ENCODE data around the gene UBR1.

- TF ChIP-seq, protein P1, sequence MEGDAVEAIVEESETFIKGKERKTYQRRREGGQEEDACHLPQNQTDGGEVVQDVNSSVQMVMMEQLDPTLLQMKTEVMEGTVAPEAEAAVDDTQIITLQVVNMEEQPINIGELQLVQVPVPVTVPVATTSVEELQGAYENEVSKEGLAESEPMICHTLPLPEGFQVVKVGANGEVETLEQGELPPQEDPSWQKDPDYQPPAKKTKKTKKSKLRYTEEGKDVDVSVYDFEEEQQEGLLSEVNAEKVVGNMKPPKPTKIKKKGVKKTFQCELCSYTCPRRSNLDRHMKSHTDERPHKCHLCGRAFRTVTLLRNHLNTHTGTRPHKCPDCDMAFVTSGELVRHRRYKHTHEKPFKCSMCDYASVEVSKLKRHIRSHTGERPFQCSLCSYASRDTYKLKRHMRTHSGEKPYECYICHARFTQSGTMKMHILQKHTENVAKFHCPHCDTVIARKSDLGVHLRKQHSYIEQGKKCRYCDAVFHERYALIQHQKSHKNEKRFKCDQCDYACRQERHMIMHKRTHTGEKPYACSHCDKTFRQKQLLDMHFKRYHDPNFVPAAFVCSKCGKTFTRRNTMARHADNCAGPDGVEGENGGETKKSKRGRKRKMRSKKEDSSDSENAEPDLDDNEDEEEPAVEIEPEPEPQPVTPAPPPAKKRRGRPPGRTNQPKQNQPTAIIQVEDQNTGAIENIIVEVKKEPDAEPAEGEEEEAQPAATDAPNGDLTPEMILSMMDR (IDR thresholded peaks at IDR 0.05): no peak
- no peak for TF ChIP-seq POLR2A (IDR thresholded peaks at IDR 0.05; ENCODE audit: low read depth)
Observed at GRCh38 chr15:42940527-42940926, 165.3 kb downstream of the UBR1 start.
